Endothelial cell of umbilical vein (primary cell): ENCODE results near the gene HTR3B. TPM values are rescaled to one million over a fixed set of nuclear protein-coding genes. Genes with fewer than 3 reads are reported as not detected.

Experiments used
- BruUV-seq: library from RNA; stranded (reverse); fragments of 400-500 nt; replicated peaks from 2 replicates; lab custom pipeline; 2021; lab: Mats Ljungman, UMichigan
- CTCF ChIA-PET: fragments of 300-600, 350-600 bp; sonication (Branson Sonifier 250); formaldehyde crosslinking; loops from one replicate; lab custom pipeline; 2021; ENCODE audit warnings: antibody characterized with exemption, inconsistent platforms; lab: Charles Lee
- POLR2A ChIA-PET: fragments of 300-600, 350-600 bp; sonication (Branson Sonifier 250); formaldehyde crosslinking; loops from one replicate; lab custom pipeline; 2021; ENCODE audit warnings: antibody characterized with exemption, inconsistent platforms; lab: Charles Lee
- DNase-seq: peaks from one replicate; pipeline ENCODE4 v3.0.0-alpha.2; 2011; ENCODE audit warnings: low read depth, low spot score
- FAIRE-seq: peaks from 2 replicates; lab custom pipeline; 2011; peaks lifted over from hg19 to GRCh38; lab: Jason Lieb, UNC
- H2AFZ ChIP-seq: 2 replicates; pipeline ENCODE4 v1.6.0; 2012; ENCODE audit warnings: low read depth, low read length, control low read depth, inconsistent platforms
- H3K27ac ChIP-seq: 2 replicates; pipeline ENCODE4 v1.5.1; 2011; ENCODE audit warnings: low read depth, mild to moderate bottlenecking, control low read depth, low read length, moderate library complexity; ENCODE audit not compliant: insufficient read depth
- H3K27me3 ChIP-seq, 2 experiments: 2 replicates each; pipeline versions ENCODE4 v1.6.0 to v1.6.1; 2011; ENCODE audit warnings: low read length in 2 of 2, mixed read lengths in 1 of 2; ENCODE audit not compliant: control insufficient read depth in 2 of 2, insufficient read depth in 2 of 2
- H3K36me3 ChIP-seq, 2 experiments: 2 replicates in 1 of 2; 3 replicates in 1 of 2; pipeline ENCODE4 v1.5.1; 2011; ENCODE audit warnings: low read length in 2 of 2, mild to moderate bottlenecking in 1 of 2, moderate library complexity in 1 of 2; ENCODE audit not compliant: control insufficient read depth in 2 of 2, insufficient read depth in 2 of 2; ENCODE audit errors: extremely low read depth in 1 of 2
- H3K4me1 ChIP-seq: 3 replicates; pipeline ENCODE4 v1.5.1; 2011; ENCODE audit warnings: mild to moderate bottlenecking, low read length; ENCODE audit not compliant: control insufficient read depth, insufficient read depth; ENCODE audit errors: extremely low read depth
- H3K4me2 ChIP-seq: 2 replicates; pipeline ENCODE4 v1.6.1; 2011; ENCODE audit warnings: low read length, control low read depth, mixed read lengths; ENCODE audit not compliant: insufficient read depth
- H3K4me3 ChIP-seq, 3 experiments: fragments of 200-600 bp in 1 of 3; sonication (generic), shearing (Covaris generic) in 1 of 3; replicated peaks in 1 of 3; 2 replicates each; pipeline ENCODE4 v1.5.1; 2011 to 2016; ENCODE audit warnings: control low read depth in 3 of 3, low read length in 3 of 3, mild to moderate bottlenecking in 2 of 3, inconsistent platforms in 1 of 3, low read depth in 1 of 3, moderate library complexity in 1 of 3; ENCODE audit not compliant: insufficient read depth in 1 of 3
- H3K79me2 ChIP-seq: 2 replicates; pipeline ENCODE4 v1.6.0; 2012; ENCODE audit warnings: low read length, inconsistent platforms; ENCODE audit not compliant: control insufficient read depth, insufficient read depth
- H3K9ac ChIP-seq: replicated peaks from 2 replicates; pipeline ENCODE3; 2011; ENCODE audit warnings: low read length, control low read depth; ENCODE audit not compliant: insufficient read depth; ENCODE audit errors: extremely low read depth
- H3K9me1 ChIP-seq: replicated peaks from 3 replicates; pipeline ENCODE4 v1.6.0; 2011; ENCODE audit warnings: mild to moderate bottlenecking, low read length; ENCODE audit not compliant: control insufficient read depth, insufficient read depth; ENCODE audit errors: extremely low read depth
- H3K9me3 ChIP-seq: replicated peaks from 2 replicates; pipeline ENCODE4 v1.5.1; 2012; ENCODE audit warnings: low read length, inconsistent platforms; ENCODE audit not compliant: control insufficient read depth, insufficient read depth
- H4K20me1 ChIP-seq: replicated peaks from 2 replicates; pipeline ENCODE3; 2011; ENCODE audit warnings: mild to moderate bottlenecking, low read length; ENCODE audit not compliant: control insufficient read depth, insufficient read depth; ENCODE audit errors: extremely low read depth
- CTCF ChIP-seq, 2 donors: IDR thresholded peaks; 1 replicate in 1 of 2; 2 replicates in 1 of 2; pipeline ENCODE4 v1.5.1; 2011; ENCODE audit warnings: low read length in 2 of 2, mild to moderate bottlenecking in 2 of 2, moderate library complexity in 2 of 2, control low read depth in 1 of 2, inconsistent platforms in 1 of 2, low read depth in 1 of 2; ENCODE audit not compliant: insufficient read depth in 1 of 2; ENCODE audit errors: extremely low read depth in 1 of 2
- EZH2 ChIP-seq: IDR thresholded peaks from 2 replicates; pipeline ENCODE4 v1.6.1; 2012; ENCODE audit warnings: borderline replicate concordance, low read depth, mild to moderate bottlenecking, moderate library complexity, low read length, inconsistent platforms; ENCODE audit not compliant: severe bottlenecking
- FOS ChIP-seq: IDR thresholded peaks from 2 replicates; pipeline ENCODE4 v1.6.1; 2011; ENCODE audit warnings: mild to moderate bottlenecking, low read length, moderate library complexity, borderline replicate concordance; ENCODE audit not compliant: insufficient read depth
- GATA2 ChIP-seq: IDR thresholded peaks from 2 replicates; pipeline ENCODE4 v1.7.0; 2011; ENCODE audit warnings: low read depth, mild to moderate bottlenecking, moderate library complexity, mixed read lengths, low read length; ENCODE audit not compliant: insufficient read length, insufficient read depth
- JUN ChIP-seq: IDR thresholded peaks from 2 replicates; pipeline ENCODE4 v1.6.1; 2011; ENCODE audit warnings: borderline replicate concordance, low read depth; ENCODE audit not compliant: insufficient read length, insufficient read depth
- MAX ChIP-seq: IDR thresholded peaks from 2 replicates; pipeline ENCODE4 v1.6.1; 2011; ENCODE audit not compliant: insufficient read depth, insufficient read length
- MYC ChIP-seq: IDR thresholded peaks from one replicate; pipeline ENCODE4 v1.6.1; 2011; ENCODE audit warnings: mild to moderate bottlenecking, low read depth, low read length
- POLR2A ChIP-seq: IDR thresholded peaks from 2 replicates; pipeline ENCODE4 v1.6.1; 2012; ENCODE audit warnings: low read depth, mild to moderate bottlenecking, control low read depth, low read length
- POLR2AphosphoS5 ChIP-seq: IDR thresholded peaks from 2 replicates; pipeline ENCODE4 v1.6.1; 2012; ENCODE audit warnings: low read depth, mild to moderate bottlenecking, control low read depth, low read length, moderate library complexity; ENCODE audit not compliant: insufficient read depth
- dilution Hi-C: fragments of 300-500 bp; cut with MboI; formaldehyde crosslinking; loops from one replicate; pipeline ENCODE4 v1.15.0; 2019; ENCODE audit warnings: low sequenced_read_pairs; ENCODE audit not compliant: extremely low pct_ligation_motif_present
- intact Hi-C: fragments of 100-400 bp; cut with micrococcal nuclease; formaldehyde crosslinking; loops from one replicate; pipeline ENCODE4 v1.10.0; 2022
- polyA plus RNA-seq, 4 experiments: library from polyadenylated mRNA; depleted of rRNA in 3 of 4; stranded (reverse) in 3 of 4; unstranded in 1 of 4; fragments of >200 nt; gene quantifications; 2 replicates each; pipeline versions ENCODE4 v1.2.1 to v1.2.3, GENCODE V29; 2011 to 2012; ENCODE audit warnings: missing spikeins in 1 of 4
- total RNA-seq: library from RNA; stranded (reverse); gene quantifications from 2 replicates; pipeline ENCODE4 v1.2.3, GENCODE V29; 2021

Gene HTR3B
- total and polyA plus RNA-seq, 2 donors (not counting 3 experiments of a cell fraction or from before 2014, with no cell fraction given) = not detected

- Histone ChIP-seq H3K4me3 (no peak overlapping the region), H3K9me3 (no peaks in the 10 kb centered on the region), H3K9me1 (no peaks in the 10 kb centered on the region), H3K27me3 (no peaks in the 10 kb centered on the region), H3K27ac (peak overlapping the region; percentile 30), H2AFZ (no peak overlapping the region), H3K4me2 (peak overlapping the region; percentile 44), H4K20me1 (no peaks in the 10 kb centered on the region), H3K36me3 (no peaks in the 10 kb centered on the region), H3K79me2 (peaks cover 6% of the 10 kb centered on the region), H3K4me1 (peaks cover 24% of the 10 kb centered on the region), H3K9ac (no peak overlapping the region)
- intact Hi-C loops = loop anchor here (5.0 kb wide), 1 partner anchor 525 kb away; the partner anchor contains the start of genes C11orf71 and RBM7
- ChIA-PET POLR2A (no interaction called here), CTCF (no interaction called here)
- FAIRE-seq (peak; percentile 64), DNase-seq (no peak)
- TF ChIP-seq FOS (no peak), MYC (no peak), POLR2A (no peak), CTCF (IDR thresholded peaks at IDR 0.05; ENCODE audit: extremely low read depth in 1 of 2, insufficient read depth in 1 of 2, low read depth in 1 of 2, low read length in 2 of 2) (no peak), MAX (no peak), EZH2 (no peak), GATA2 (no peak), JUN (no peak), POLR2AphosphoS5 (no peak)
- dilution Hi-C loops = no loop called here
- BruUV-seq = no TSS peak
Observed at GRCh38 chr11:113876798-113877669, 27.6 kb upstream of the HTR3B start.
